HG03097 (cell line): Measurements from ENCODE around the gene CPT2.

ENCODE experiments used
- ATAC-seq: cut with Tn5 transposase; IDR thresholded peaks from one replicate; pipeline ENCODE4 v1.9.1; 2021; ENCODE audit not compliant: unreplicated experiment, low FRiP score

CPT2 gene

GRCh38 chr1:53210954-53211353 is 14.3 kb downstream of the CPT2 start:
- no peak for ATAC-seq

DNA sequence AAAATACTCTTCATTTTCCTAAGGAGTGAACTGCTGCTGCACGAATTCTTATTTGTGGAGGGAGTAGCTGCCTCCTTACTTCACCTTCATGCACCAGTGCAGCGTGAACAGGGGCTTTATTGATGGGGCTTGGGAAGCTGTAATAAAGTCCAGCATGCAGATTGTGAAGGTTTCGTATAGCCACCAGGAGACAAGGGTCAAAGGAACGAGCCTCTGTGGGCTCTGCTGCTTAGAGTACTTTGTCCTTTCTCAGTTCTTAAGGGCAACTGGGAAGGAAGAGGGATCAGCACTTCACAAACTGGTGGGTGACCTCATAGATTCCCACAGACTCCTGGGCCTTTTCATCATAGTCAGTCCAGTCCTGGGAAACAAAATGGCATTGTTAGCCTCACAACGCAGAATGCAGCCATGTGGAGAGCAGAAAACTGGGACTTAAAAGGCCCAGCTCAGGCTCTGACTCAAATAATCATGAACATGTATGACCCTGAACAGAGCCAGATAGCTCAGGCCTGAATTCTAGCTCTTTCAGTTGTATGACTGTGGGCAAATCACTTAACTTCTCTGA is 17.8 kb downstream of the CPT2 start:
- ATAC-seq = no peak

- no peak for ATAC-seq
Observed at GRCh38 chr1:53218201-53218600, 21.6 kb downstream of the CPT2 start.

DNA sequence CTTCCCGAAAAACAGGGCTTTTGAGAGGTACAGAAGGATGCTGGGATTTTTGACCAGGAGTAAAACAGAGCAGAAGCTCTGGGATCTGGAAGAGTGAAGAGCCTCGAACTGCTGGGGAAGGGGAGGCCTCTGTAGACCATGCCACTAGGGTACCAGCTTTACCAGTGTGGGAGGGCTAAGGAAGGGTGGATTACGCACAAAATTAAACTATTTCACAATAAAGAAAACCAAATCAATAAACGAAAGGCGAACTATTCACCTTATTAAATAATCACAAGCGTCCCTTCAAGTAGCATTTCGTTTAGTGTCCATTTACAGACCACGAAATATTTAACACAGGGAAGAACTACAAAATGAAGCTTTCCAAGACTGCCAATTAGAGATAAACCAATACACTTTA is 23.1 kb downstream of the CPT2 start:
- ATAC-seq = no peak

GRCh38 chr1:53220171-53220961 is 23.7 kb downstream of the CPT2 start, which contains the start of gene CZIB:
TSS of gene CZIB (minus strand) at chr1:53220634. CDS start at chr1:53220575, 59 bp downstream.
- ATAC-seq = peak; percentile 93

DNA sequence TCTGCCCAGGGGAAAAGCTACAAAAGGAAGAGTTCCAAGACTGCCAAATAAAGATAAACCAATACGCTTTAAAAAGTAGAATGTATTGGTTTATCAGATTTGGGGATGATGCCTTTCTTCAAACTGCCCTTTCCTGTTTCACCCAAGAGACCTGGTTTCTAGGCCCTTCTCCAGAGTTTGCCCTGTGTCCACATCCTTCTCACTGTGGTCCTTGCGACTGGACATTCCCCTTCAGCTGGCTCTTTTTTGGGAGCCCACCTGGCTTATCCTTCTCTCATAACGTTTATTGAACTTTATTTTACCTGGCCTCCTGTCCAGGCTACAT is 24.3 kb downstream of the CPT2 start:
- ATAC-seq = no peak

DNA sequence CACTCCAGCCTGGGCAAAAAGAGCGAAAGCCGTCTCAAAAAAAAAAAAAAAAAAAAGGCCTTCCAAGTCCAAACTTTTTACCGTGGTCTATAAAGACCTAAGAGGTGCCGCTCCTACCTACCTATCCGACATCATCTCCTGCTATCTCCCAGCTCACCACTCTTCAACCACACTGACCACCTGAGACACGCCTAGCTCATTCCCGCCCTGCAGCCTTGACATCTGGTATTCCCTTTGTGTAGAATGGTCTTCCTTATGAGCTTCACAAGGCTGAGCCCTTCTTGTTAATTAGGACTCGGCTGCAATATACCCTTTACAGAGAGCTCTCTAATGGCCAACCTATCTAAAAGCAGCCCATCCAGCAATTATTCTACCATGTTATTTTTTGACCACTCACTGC is 41.0 kb downstream of the CPT2 start:
- no peak for ATAC-seq

- peak; percentile 93 for ATAC-seq
Observed at GRCh38 chr1:53238197-53239155, 41.9 kb downstream of the CPT2 start, which contains the start of gene MAGOH. TSS of gene MAGOH (minus strand) at chr1:53238518. CDS start at chr1:53238448, 70 bp downstream.

DNA sequence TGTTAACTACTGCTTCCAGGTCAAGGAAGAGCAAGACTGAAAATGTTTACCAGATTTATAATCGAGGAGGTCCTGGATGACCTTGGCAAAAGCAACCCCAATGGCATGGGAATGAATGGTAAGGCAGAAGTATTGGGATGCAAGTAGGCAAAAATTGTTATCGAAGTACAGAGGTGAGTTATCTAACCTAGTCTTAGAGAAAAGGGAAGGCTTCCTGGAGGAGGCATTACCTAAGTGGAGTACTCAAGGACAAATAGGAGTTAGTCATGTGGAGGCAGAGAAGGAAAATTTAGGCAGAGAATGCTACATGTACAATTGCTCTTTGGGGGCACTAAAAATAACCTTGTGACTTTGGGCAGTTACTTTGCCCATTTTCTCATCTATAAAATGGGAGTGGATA is 45.2 kb downstream of the CPT2 start:
- no peak for ATAC-seq

GRCh38 chr1:53242381-53242780 is 45.8 kb downstream of the CPT2 start:
- no peak for ATAC-seq

DNA sequence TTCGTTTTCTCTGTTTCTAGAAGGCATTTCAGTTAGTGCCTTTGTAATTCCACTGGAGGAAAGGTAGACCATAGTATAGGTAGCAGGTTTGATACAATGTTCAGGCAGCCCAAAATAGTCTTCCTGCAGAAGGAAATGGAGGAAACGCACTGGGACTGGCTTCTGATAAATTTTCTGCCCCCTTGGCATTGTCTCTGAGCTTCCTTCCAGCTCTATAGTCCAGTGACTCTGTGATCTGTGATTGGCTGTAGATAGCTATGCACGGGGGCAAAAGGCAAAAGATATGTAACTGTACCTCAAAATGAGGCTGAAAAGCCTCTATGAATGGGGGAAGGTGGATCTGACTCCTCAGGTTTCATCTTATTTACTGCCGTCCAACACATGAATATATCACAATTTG is 47.5 kb downstream of the CPT2 start:
- no peak for ATAC-seq

GRCh38 chr1:53246261-53247134 is 49.9 kb downstream of the CPT2 start:
- ATAC-seq = no peak

DNA sequence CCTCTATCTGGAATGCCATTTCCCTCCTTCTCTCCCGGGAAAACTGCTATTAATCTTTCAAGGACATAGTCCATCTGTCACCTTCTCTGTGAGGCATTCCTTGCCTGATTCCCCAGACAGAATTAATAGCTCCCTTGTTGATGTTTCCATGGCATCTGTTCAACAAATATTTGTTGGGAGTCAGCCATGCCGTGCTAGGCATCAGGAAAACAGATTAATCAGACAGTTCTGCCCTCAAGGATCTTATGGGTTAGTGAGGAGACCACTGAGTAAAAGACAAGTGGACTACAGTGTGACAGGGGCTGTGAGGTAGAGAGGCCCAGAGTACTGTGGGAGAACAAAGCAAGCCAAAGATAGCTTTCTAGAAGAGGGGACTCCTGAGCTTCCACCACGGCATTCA is 53.1 kb downstream of the CPT2 start:
- no peak for ATAC-seq

DNA sequence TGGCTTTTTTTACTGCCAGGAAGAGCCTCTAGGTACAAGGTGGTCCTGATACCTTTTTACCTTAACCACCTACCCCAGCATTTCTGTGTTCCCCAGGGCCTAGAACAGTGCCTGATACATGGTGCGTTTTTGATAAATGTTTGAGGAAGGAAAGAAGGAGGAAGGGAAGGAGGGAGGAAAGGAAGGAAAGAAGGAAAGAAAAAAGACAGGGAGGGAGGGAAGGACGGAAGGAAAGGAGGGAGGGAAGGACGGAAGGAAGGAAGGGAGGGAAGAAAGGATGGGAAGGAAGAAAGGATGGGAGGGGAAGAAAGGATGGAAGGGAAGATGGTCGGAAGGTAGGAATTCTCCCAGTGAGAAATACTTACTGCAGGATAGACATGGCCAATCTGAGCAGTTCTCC is 53.7 kb downstream of the CPT2 start:
- no peak for ATAC-seq

DNA sequence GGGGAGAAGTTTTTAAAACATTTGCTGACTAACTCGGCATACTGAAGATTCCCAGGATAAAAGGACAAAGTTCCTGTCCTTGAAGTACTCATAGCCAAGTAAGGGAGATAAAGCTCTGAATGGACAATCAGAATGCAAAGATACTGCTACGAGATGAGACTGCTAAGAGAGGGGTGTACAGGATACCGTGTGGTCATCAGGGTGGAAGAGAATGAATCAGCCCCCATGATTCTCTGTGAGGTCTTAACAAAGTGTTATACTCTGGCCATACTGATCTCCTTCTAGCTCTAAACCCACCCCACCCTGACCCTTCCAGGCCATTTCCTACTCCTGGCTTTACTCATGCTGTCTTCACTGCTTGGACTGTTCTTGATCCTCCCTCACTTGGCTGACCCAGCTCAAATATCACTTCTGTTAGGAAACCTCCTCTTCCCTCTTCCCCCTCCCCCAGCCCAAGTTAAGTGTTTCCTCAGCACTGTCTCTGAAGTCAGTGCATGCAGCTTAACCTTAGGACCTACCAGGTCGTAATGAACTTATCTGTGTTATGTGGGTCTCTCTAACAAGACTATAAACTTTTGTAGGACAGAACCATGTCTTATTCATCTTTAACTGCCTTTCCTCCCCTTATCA is 57.5 kb downstream of the CPT2 start:
- ATAC-seq = no peak

- no peak for ATAC-seq
Observed at GRCh38 chr1:53255031-53255430, 58.4 kb downstream of the CPT2 start.

- ATAC-seq = no peak
Observed at GRCh38 chr1:53256511-53257453, 60.2 kb downstream of the CPT2 start.

DNA sequence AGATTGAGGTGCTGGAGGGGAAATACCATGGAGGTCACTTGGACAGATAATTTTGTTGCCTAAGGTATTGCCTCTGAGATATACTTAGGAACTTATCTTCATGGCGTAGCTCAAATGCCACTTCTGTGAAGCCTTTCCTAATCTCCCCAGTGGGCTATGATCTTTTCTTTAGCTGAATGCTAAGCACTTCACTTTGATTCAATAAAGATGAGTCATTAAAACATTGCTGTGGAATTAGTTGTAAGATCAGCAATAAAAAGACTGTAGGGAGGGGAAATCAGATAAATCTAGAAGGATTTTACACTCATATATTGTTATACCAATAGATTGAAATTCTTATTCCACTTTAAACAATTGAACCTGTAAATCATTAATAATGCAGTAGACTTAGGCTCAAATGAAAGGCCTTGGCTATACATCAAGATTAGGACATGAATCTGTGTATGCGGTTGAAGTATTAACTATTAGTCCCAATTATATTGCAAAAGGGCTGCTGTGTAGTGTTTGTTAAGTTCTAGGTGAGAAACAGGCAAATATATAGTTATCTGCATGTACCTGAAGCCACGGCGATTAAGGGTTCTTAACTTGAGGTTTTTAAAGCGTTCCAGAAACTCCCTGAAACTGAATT is 60.9 kb downstream of the CPT2 start:
- no peak for ATAC-seq
